ENCODE data around the gene AFF3. TPM values are rescaled to one million over a fixed set of nuclear protein-coding genes. Genes with fewer than 3 reads are reported as not detected.

The AFF3 gene
- total RNA-seq, 1 experiment from 2014 or later = 0.61 TPM

GRCh38 chr2:99634234-99634633, 508.2 kb downstream of the AFF3 start (continued):
- TF ChIP-seq EZH2phosphoT487 (IDR thresholded peaks at IDR 0.05; ENCODE audit: borderline replicate concordance) (no peak), SIN3A (IDR thresholded peaks at IDR 0.05; ENCODE audit: low read depth) (no peak), JUND (IDR thresholded peaks at IDR 0.05) (no peak), POLR2AphosphoS5 (IDR thresholded peaks at IDR 0.05; ENCODE audit: low read depth, low read length) (no peak), YY1 (IDR thresholded peaks at IDR 0.05; ENCODE audit: extremely low read depth, insufficient replicate concordance, low read depth, low read length) (no peak)
- TF ChIP-seq, protein P1, sequence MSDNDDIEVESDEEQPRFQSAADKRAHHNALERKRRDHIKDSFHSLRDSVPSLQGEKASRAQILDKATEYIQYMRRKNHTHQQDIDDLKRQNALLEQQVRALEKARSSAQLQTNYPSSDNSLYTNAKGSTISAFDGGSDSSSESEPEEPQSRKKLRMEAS (IDR thresholded peaks at IDR 0.05) = no peak

DNA sequence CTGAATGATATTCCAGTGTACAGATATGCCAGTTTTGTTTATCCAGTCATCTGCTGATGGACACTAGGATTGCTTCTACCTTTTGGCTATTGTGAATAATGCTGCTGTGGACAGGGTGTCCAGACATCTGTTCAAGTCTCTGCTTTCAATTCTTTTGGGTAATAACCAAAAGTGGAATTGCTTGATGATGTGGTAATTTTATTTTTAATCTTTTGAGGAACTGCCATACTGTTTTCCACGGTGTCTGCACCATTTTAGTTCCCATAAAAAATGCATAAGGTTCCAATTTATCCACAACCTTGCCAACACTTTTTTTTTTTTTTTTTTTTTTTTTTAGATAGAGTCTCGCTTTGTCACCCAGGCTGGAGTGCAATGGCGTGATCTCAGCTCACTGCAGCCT, 510.7 kb downstream of the AFF3 start:
- intact Hi-C loops (cut with micrococcal nuclease) = no loop called here
- no TSS peak for BruUV-seq (replicated peaks)

More for the DNA sequence above, 510.7 kb downstream of the AFF3 start:
- H3K9ac ChIP-seq (ENCODE audit: low read length) = no peak overlapping the region
- H3K4me1 ChIP-seq (ENCODE audit: control insufficient read depth in 1 of 2, insufficient read depth in 2 of 2, low read length in 2 of 2) = no peaks in the 10 kb centered on the region
- H3K27me3 ChIP-seq (ENCODE audit: insufficient read depth, low read length) = peaks cover 9% of the 10 kb centered on the region
- no peaks in the 10 kb centered on the region for H4K20me1 ChIP-seq (ENCODE audit: insufficient read depth)
- no peak overlapping the region for H2AFZ ChIP-seq (ENCODE audit: low read depth, low read length, poor library complexity, severe bottlenecking)
- no peak overlapping the region for H3K4me3 ChIP-seq (replicated peaks in 1 of 2; ENCODE audit: low read depth in 1 of 2, low read length in 2 of 2)
- H3K9me2 ChIP-seq (ENCODE audit: insufficient read depth) = no peaks in the 10 kb centered on the region
- no peak overlapping the region for H3K4me2 ChIP-seq (ENCODE audit: low read length)
- H3K79me2 ChIP-seq (ENCODE audit: insufficient read depth, low read length) = no peaks in the 10 kb centered on the region
- H3K27ac ChIP-seq (ENCODE audit: low read depth, low read length) = no peak overlapping the region
- no peak for DNase-seq (ENCODE audit: low read depth, low spot score)
- POLR2A ChIA-PET = no interaction called here
- no peaks in the 10 kb centered on the region for H3K9me3 ChIP-seq (ENCODE audit: control insufficient read depth in 1 of 2, insufficient read depth in 1 of 2, low read depth in 1 of 2, low read length in 2 of 2)
- TF ChIP-seq ELF1 (IDR thresholded peaks at IDR 0.05; ENCODE audit: borderline replicate concordance, low read depth) (no peak), ATF3 (IDR thresholded peaks at IDR 0.05) (no peak), ZFX (IDR thresholded peaks at IDR 0.05) (no peak), EZH2phosphoT487 (IDR thresholded peaks at IDR 0.05; ENCODE audit: borderline replicate concordance) (no peak), FOSL1 (IDR thresholded peaks at IDR 0.05; ENCODE audit: low read depth) (no peak), TCF7L2 (IDR thresholded peaks at IDR 0.05; ENCODE audit: borderline replicate concordance, extremely low read depth, insufficient read depth, insufficient read length) (no peak), EGR1 (IDR thresholded peaks at IDR 0.05; ENCODE audit: low read depth) (no peak), CEBPB (IDR thresholded peaks at IDR 0.05; ENCODE audit: low read depth) (no peak), RAD21 (IDR thresholded peaks at IDR 0.05; ENCODE audit: low read depth) (no peak), JUND (IDR thresholded peaks at IDR 0.05) (no peak), POLR2AphosphoS5 (IDR thresholded peaks at IDR 0.05; ENCODE audit: low read depth, low read length) (no peak), ZNF274 (IDR thresholded peaks at IDR 0.05; ENCODE audit: low read depth, low read length) (no peak), EZH2 (IDR thresholded peaks at IDR 0.05) (no peak), SP1 (IDR thresholded peaks at IDR 0.05; ENCODE audit: low read depth) (no peak), YY1 (IDR thresholded peaks at IDR 0.05; ENCODE audit: extremely low read depth, insufficient replicate concordance, low read depth, low read length) (no peak), SIN3A (IDR thresholded peaks at IDR 0.05; ENCODE audit: low read depth) (no peak)
- TF ChIP-seq, protein P1 (IDR thresholded peaks at IDR 0.05) = no peak
- RAD21 ChIA-PET (ENCODE audit: low non-redundant PET in 1 of 2, low total read pairs in 2 of 2, uncharacterized antibody in 2 of 2, unreplicated experiment in 2 of 2) = no interaction called here
- no peaks in the 10 kb centered on the region for H3K36me3 ChIP-seq (ENCODE audit: control insufficient read depth in 1 of 2, insufficient read depth in 2 of 2, low read length in 2 of 2)
- ATAC-seq = no peak
- CTCF ChIA-PET = no interaction called here

Data from HCT116 (cell line).